Thyroid gland (tissue), 4 donors: ENCODE measurements around the gene CTIF.

ENCODE experiments used
- CTCF ChIP-seq, 6 experiments: fragments of 200-600 bp in 3 of 6; fragments of 450-650 bp in 3 of 6; sonication (generic) in 3 of 6; IDR thresholded peaks; one replicate each; pipeline ENCODE4 v1.5.1; 2016 to 2019; ENCODE audit warnings: antibody characterized with exemption in 6 of 6, mild to moderate bottlenecking in 2 of 6, inconsistent platforms in 1 of 6, moderate library complexity in 1 of 6
- POLR2A ChIP-seq, 2 donors: fragments of 450-650 bp; IDR thresholded peaks; one replicate each; pipeline ENCODE4 v1.6.1; 2017; ENCODE audit warnings: antibody characterized with exemption in 2 of 2, mild to moderate bottlenecking in 2 of 2, moderate library complexity in 1 of 2

GRCh38 chr18:48818329-48819254 lies 279.8 kb downstream of the CTIF start:
- TF ChIP-seq CTCF (IDR thresholded peaks at IDR 0.05) (no peak), POLR2A (IDR thresholded peaks at IDR 0.05) (no peak)
